H1 (cell line): ENCODE measurements around the gene CCS. TPM values are rescaled to one million over a fixed set of nuclear protein-coding genes. Genes with fewer than 3 reads are reported as not detected.

Source experiments
- CTCF ChIA-PET: fragments of 300-600 bp; sonication (Branson Sonifier 250); formaldehyde crosslinking; loops from one replicate; lab custom pipeline; 2021; ENCODE audit not compliant: partially characterized antibody; lab: Charles Lee
- POLR2A ChIA-PET: fragments of 300-600 bp; sonication (Branson Sonifier 250); formaldehyde crosslinking; loops from one replicate; lab custom pipeline; 2021; ENCODE audit warnings: inconsistent platforms; ENCODE audit not compliant: partially characterized antibody; lab: Charles Lee
- DNase-seq, 2 experiments: peaks; one replicate each; pipeline versions ENCODE4 v3.0.0 to v3.0.0-alpha.2; 2010 to 2022; ENCODE audit warnings: low spot score in 2 of 2, low read depth in 1 of 2, mixed read lengths in 1 of 2
- FAIRE-seq: peaks from 2 replicates; lab custom pipeline; 2011; peaks lifted over from hg19 to GRCh38; lab: Jason Lieb, UNC
- H2AFZ ChIP-seq: 2 replicates; pipeline ENCODE4 v1.8.1; 2012; ENCODE audit warnings: low read length, inconsistent platforms
- H2AK5ac ChIP-seq: 2 replicates; pipeline ENCODE4 v1.6.1; 2013; ENCODE audit warnings: low read depth, low read length
- H2BK120ac ChIP-seq: replicated peaks from 2 replicates; pipeline ENCODE3; 2013; ENCODE audit warnings: low read depth, low read length, inconsistent platforms
- H2BK12ac ChIP-seq: 2 replicates; pipeline ENCODE4 v1.6.1; 2013; ENCODE audit warnings: low read depth, low read length
- H2BK15ac ChIP-seq: 2 replicates; pipeline ENCODE4 v1.6.1; 2013; ENCODE audit warnings: low read length
- H2BK20ac ChIP-seq: 2 replicates; pipeline ENCODE4 v1.6.1; 2013; ENCODE audit warnings: low read length
- H2BK5ac ChIP-seq: 2 replicates; pipeline ENCODE4 v1.6.1; 2013; ENCODE audit warnings: low read depth, low read length
- H3K14ac ChIP-seq: 2 replicates; pipeline ENCODE4 v1.6.1; 2013; ENCODE audit warnings: inconsistent platforms; ENCODE audit not compliant: insufficient read length
- H3K18ac ChIP-seq: 2 replicates; pipeline ENCODE4 v1.6.1; 2013; ENCODE audit warnings: low read length; ENCODE audit errors: extremely low read depth
- H3K23ac ChIP-seq: 2 replicates; pipeline ENCODE4 v1.6.1; 2013; ENCODE audit warnings: inconsistent platforms; ENCODE audit not compliant: insufficient read length
- H3K23me2 ChIP-seq: 2 replicates; pipeline ENCODE4 v1.6.1; 2013; ENCODE audit warnings: low read depth, low read length
- H3K27ac ChIP-seq: 2 replicates; pipeline ENCODE4 v1.6.1; 2011; ENCODE audit warnings: low read depth, low read length, inconsistent platforms
- H3K27me3 ChIP-seq, 4 experiments: replicated peaks in 1 of 4; 1 replicate in 1 of 4; 2 replicates in 3 of 4; pipeline versions ENCODE4 v1.6.1 to v1.8.1; 2011 to 2013; ENCODE audit warnings: low read length in 3 of 4, mild to moderate bottlenecking in 3 of 4, inconsistent platforms in 2 of 4, mixed read lengths in 2 of 4, moderate library complexity in 1 of 4; ENCODE audit not compliant: control insufficient read depth in 3 of 4, insufficient read depth in 3 of 4; ENCODE audit errors: extremely low read depth in 1 of 4
- H3K36me3 ChIP-seq, 4 experiments: 2 replicates each; pipeline versions ENCODE4 v1.6.1 to v1.8.1; 2011 to 2013; ENCODE audit warnings: mild to moderate bottlenecking in 4 of 4, low read length in 3 of 4, moderate library complexity in 2 of 4, control low read depth in 1 of 4, inconsistent platforms in 1 of 4; ENCODE audit not compliant: insufficient read depth in 4 of 4, control insufficient read depth in 2 of 4
- H3K4ac ChIP-seq: replicated peaks from 2 replicates; pipeline ENCODE3; 2013; ENCODE audit warnings: low read length, low read depth, mixed read lengths, inconsistent platforms; ENCODE audit not compliant: insufficient read length
- H3K4me1 ChIP-seq, 4 experiments: replicated peaks in 1 of 4; 1 replicate in 1 of 4; 2 replicates in 3 of 4; pipeline versions ENCODE4 v1.6.1 to v1.8.1; 2011 to 2013; ENCODE audit warnings: low read length in 3 of 4, inconsistent platforms in 2 of 4, mixed read lengths in 1 of 4; ENCODE audit not compliant: insufficient read depth in 4 of 4, control insufficient read depth in 3 of 4
- H3K4me2 ChIP-seq, 2 experiments: 2 replicates each; pipeline versions ENCODE4 v1.6.1 to v1.8.1; 2011 to 2013; ENCODE audit warnings: low read depth in 2 of 2, low read length in 2 of 2, control low read depth in 1 of 2, inconsistent platforms in 1 of 2, mild to moderate bottlenecking in 1 of 2; ENCODE audit not compliant: insufficient read depth in 1 of 2
- H3K4me3 ChIP-seq, 4 experiments: fragments of 200-600, 300-600 bp in 1 of 4; sonication (generic), shearing (Covaris generic), sonication (Bioruptor Twin) in 1 of 4; 2 replicates each; pipeline versions ENCODE4 v1.5.1 to v1.8.1; 2011 to 2016; ENCODE audit warnings: low read length in 4 of 4, low read depth in 3 of 4, control low read depth in 2 of 4, inconsistent platforms in 2 of 4, mild to moderate bottlenecking in 2 of 4, mixed read lengths in 1 of 4, moderate library complexity in 1 of 4; ENCODE audit not compliant: insufficient read depth in 2 of 4; ENCODE audit errors: extremely low read depth in 1 of 4
- H3K56ac ChIP-seq: replicated peaks from 2 replicates; pipeline ENCODE3; 2013; ENCODE audit warnings: low read depth, mild to moderate bottlenecking, mixed read lengths, low read length, inconsistent platforms; ENCODE audit not compliant: insufficient read length
- H3K79me1 ChIP-seq: 2 replicates; pipeline ENCODE4 v1.6.1; 2013; ENCODE audit warnings: low read depth, low read length, control low read depth
- H3K79me2 ChIP-seq, 2 experiments: 2 replicates each; pipeline versions ENCODE4 v1.6.1 to v1.8.1; 2012 to 2013; ENCODE audit warnings: low read length in 2 of 2, mild to moderate bottlenecking in 2 of 2, inconsistent platforms in 1 of 2; ENCODE audit not compliant: insufficient read depth in 2 of 2, control insufficient read depth in 1 of 2
- H3K9ac ChIP-seq, 4 experiments: replicated peaks in 1 of 4; 1 replicate in 1 of 4; 2 replicates in 3 of 4; pipeline versions ENCODE4 v1.6.1 to v1.8.1; 2011 to 2013; ENCODE audit warnings: low read depth in 3 of 4, low read length in 3 of 4, control low read depth in 2 of 4, mild to moderate bottlenecking in 2 of 4, moderate library complexity in 2 of 4, inconsistent platforms in 1 of 4; ENCODE audit errors: extremely low read depth in 1 of 4
- H3K9me3 ChIP-seq, 2 experiments: 2 replicates each; pipeline versions ENCODE4 v1.6.1 to v1.8.1; 2012 to 2013; ENCODE audit warnings: mild to moderate bottlenecking in 2 of 2, moderate library complexity in 2 of 2, control low read depth in 1 of 2, inconsistent platforms in 1 of 2, low read depth in 1 of 2, low read length in 1 of 2, mixed read lengths in 1 of 2; ENCODE audit not compliant: insufficient read depth in 2 of 2
- H4K20me1 ChIP-seq, 2 experiments: replicated peaks in 1 of 2; 2 replicates each; pipeline versions ENCODE3 to v1.8.1; 2011 to 2013; ENCODE audit warnings: inconsistent platforms in 2 of 2, low read length in 2 of 2, mild to moderate bottlenecking in 1 of 2; ENCODE audit not compliant: insufficient read depth in 2 of 2, control insufficient read depth in 1 of 2
- H4K5ac ChIP-seq: 2 replicates; pipeline ENCODE4 v1.6.1; 2013; ENCODE audit warnings: low read length, low read depth, mixed read lengths, inconsistent platforms; ENCODE audit not compliant: insufficient read length
- H4K8ac ChIP-seq: 2 replicates; pipeline ENCODE4 v1.8.0; 2013; ENCODE audit warnings: mild to moderate bottlenecking, moderate library complexity, low read length, inconsistent platforms; ENCODE audit not compliant: insufficient read depth; ENCODE audit errors: extremely low read depth
- H4K91ac ChIP-seq: replicated peaks from 2 replicates; pipeline ENCODE3; 2013; ENCODE audit warnings: low read length, mixed read lengths, inconsistent platforms; ENCODE audit not compliant: insufficient read length
- CTBP2 ChIP-seq: IDR thresholded peaks from 2 replicates; pipeline ENCODE4 v1.7.0; 2011; ENCODE audit warnings: borderline replicate concordance, mild to moderate bottlenecking, moderate library complexity, mixed read lengths, low read length; ENCODE audit not compliant: insufficient read depth, insufficient read length
- EZH2 ChIP-seq: fragments of 200-600 bp; sonication (generic); IDR thresholded peaks from 2 replicates; pipeline ENCODE4 v1.7.1; 2012; ENCODE audit warnings: low read depth, mild to moderate bottlenecking, moderate library complexity, low read length, inconsistent platforms; ENCODE audit not compliant: severe bottlenecking
- FOSL1 ChIP-seq: IDR thresholded peaks from 2 replicates; pipeline ENCODE4 v1.6.1; 2011; ENCODE audit warnings: mild to moderate bottlenecking, low read depth, low read length, moderate library complexity; ENCODE audit not compliant: insufficient read depth
- KDM4A ChIP-seq: IDR thresholded peaks from one replicate; pipeline ENCODE4 v1.7.1; 2012; ENCODE audit warnings: low read depth, mild to moderate bottlenecking, moderate library complexity, low read length, inconsistent platforms; ENCODE audit not compliant: severe bottlenecking
- POLR2A ChIP-seq, 2 experiments: IDR thresholded peaks; 1 replicate in 1 of 2; 2 replicates in 1 of 2; pipeline ENCODE4 v1.6.1; 2011; ENCODE audit warnings: low read depth in 2 of 2, low read length in 2 of 2, mild to moderate bottlenecking in 2 of 2; ENCODE audit errors: control extremely low read depth in 1 of 2
- SP4 ChIP-seq: IDR thresholded peaks from 2 replicates; pipeline ENCODE4 v1.6.1; 2012; ENCODE audit warnings: low read length, inconsistent platforms
- WGBS, 2 experiments: shearing (Covaris generic) in 1 of 2; methylation state at CpG; one replicate each; pipeline versions ENCODE4 v1.1.6 to v1.1.7; 2013 to 2015; ENCODE audit warnings: low lambda C conversion rate in 2 of 2, mixed read lengths in 2 of 2, inconsistent platforms in 1 of 2, low coverage in 1 of 2, missing lambda C conversion rate in 1 of 2; ENCODE audit not compliant: insufficient replicate concordance in 2 of 2, insufficient coverage in 1 of 2, insufficient read length in 1 of 2; ENCODE audit errors: extremely low coverage in 1 of 2, missing lambda C conversion rate in 1 of 2; 5-methylcytosine and 5-hydroxymethylcytosine counted together
- polyA plus RNA-seq, 7 experiments: library from polyadenylated mRNA; depleted of rRNA in 3 of 7; stranded (reverse) in 5 of 7; unstranded in 2 of 7; fragments of >200 nt in 5 of 7; fragments of 200-250 nt in 2 of 7; gene quantifications; 1 replicate in 5 of 7; 2 replicates in 1 of 7; 4 replicates in 1 of 7; pipeline versions ENCODE4 v1.2.1 to v1.2.3, GENCODE V29; 2011 to 2013; ENCODE audit warnings: missing spikeins in 2 of 7, mixed read lengths in 2 of 7
- total RNA-seq: library from RNA; stranded (reverse); fragmentation: NEBNext Ultra II Directional; extraction: Animal tissue kit (Norgen Biotek cat#: 25700); gene quantifications from 2 replicates; pipeline ENCODE4 v1.2.1, GENCODE V29; 2021

The CCS gene
- total and polyA plus RNA-seq, 2 of the 8 experiments (the other 6 are each of a cell fraction or from before 2014, with no cell fraction given): 37.1 to 37.7 TPM

GRCh38 chr11:66561975-66562248 lies 31.1 kb upstream of the CCS start:
- H3K4ac ChIP-seq: no peak overlapping the region
- H4K8ac ChIP-seq: no peak overlapping the region
- peaks cover 0 to 2% of the 10 kb centered on the region in 2 experiments for H4K20me1 ChIP-seq
- no peaks in the 10 kb centered on the region for H3K9me3 ChIP-seq
- no peak overlapping the region for H3K14ac ChIP-seq
- H2BK5ac ChIP-seq: no peak overlapping the region
- H3K79me1 ChIP-seq: no peaks in the 10 kb centered on the region
- peaks cover 0 to 2% (median 0%) of the 10 kb centered on the region in 4 experiments; a peak in 1 of 7 replicates for H3K4me1 ChIP-seq
- H2BK12ac ChIP-seq: no peak overlapping the region
- POLR2A ChIA-PET: interaction anchor here (1.0 to 7.4 kb wide), 9 partner anchors 9 to 116 kb away, joined by 3 to 54 read pairs (median 3); partner anchors contain the start of genes ACTN3, DPP3, RBM14 and RBM4B
- H3K23me2 ChIP-seq: no peaks in the 10 kb centered on the region
- no peak overlapping the region for H2BK120ac ChIP-seq
- H3K4me3 ChIP-seq: no peak overlapping the region
- H3K27ac ChIP-seq: no peak overlapping the region
- WGBS, 2 experiments: 92% methylated on average over 9 of the region's 9 CpGs; no CpG with 5 or more reads in 1 of the 2 experiments
- no peaks in the 10 kb centered on the region for H3K27me3 ChIP-seq
- H3K23ac ChIP-seq: no peak overlapping the region
- H4K5ac ChIP-seq: no peak overlapping the region
- H3K79me2 ChIP-seq: no peaks in the 10 kb centered on the region
- H3K36me3 ChIP-seq: peaks cover 18 to 51% (median 44%) of the 10 kb centered on the region in 4 experiments
- H3K18ac ChIP-seq: no peak overlapping the region
- H4K91ac ChIP-seq: no peak overlapping the region
- H2AFZ ChIP-seq: no peak overlapping the region
- FAIRE-seq: no peak
- H2AK5ac ChIP-seq: no peak overlapping the region
- CTCF ChIA-PET: interaction anchor here (0.6 to 3.5 kb wide), 11 partner anchors 8 to 277 kb away, joined by 3 to 12 read pairs (median 3); partner anchors contain the start of genes ACTN3, RBM4B and ZDHHC24
- no peak for DNase-seq
- no peak overlapping the region for H3K4me2 ChIP-seq
- H2BK15ac ChIP-seq: no peak overlapping the region
- no peak overlapping the region for H2BK20ac ChIP-seq
- no peak overlapping the region for H3K56ac ChIP-seq
- no peak overlapping the region for H3K9ac ChIP-seq
- no peak for TF ChIP-seq SP4
- no peak for TF ChIP-seq KDM4A
- no peak for TF ChIP-seq POLR2A (IDR thresholded peaks at IDR 0.05; ENCODE audit: control extremely low read depth in 1 of 2, low read depth in 2 of 2, low read length in 2 of 2)
- TF ChIP-seq CTBP2: no peak
- no peak for TF ChIP-seq FOSL1
- no peak for TF ChIP-seq EZH2
